ENCODE data around the gene TMEM94.

TMEM94 gene

DNA sequence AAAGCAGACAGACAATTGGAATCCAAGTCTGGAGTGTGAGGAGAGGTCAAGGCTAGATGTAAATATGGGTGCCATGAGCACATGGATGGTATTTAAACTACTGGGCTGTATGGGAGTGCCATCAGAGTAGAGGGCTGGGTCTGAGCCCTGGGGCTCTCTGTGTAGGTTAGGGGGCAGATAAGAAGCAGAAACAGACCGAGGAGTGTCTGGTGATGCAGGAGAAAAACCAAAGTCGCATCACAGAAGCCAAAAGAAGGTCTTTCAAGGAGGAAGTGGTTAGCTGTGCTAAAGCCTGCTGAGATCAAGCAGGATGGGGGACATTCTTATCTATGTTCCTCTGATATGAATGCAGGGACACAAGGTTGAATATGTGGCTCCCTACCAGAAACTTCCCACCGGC is 61.8 kb downstream of the TMEM94 start:
- H3K4me1 ChIP-seq (ENCODE audit: control insufficient read depth, insufficient read depth, low read length): no peaks in the 10 kb centered on the region
- TF ChIP-seq ZNF391 (tag by site-specific recombination; IDR thresholded peaks at IDR 0.05; ENCODE audit: borderline replicate concordance, low read depth) (no peak), ZNF157 (tag by site-specific recombination; IDR thresholded peaks at IDR 0.05) (no peak), ZXDB (tag by site-specific recombination; IDR thresholded peaks at IDR 0.05) (no peak), ZNF341 (tag by site-specific recombination; IDR thresholded peaks at IDR 0.05; ENCODE audit: low read depth) (no peak), ZNF274 (IDR thresholded peaks at IDR 0.05; ENCODE audit: low read length) (no peak), ZNF274 (tag by site-specific recombination; IDR thresholded peaks at IDR 0.05; ENCODE audit: borderline replicate concordance) (no peak)
- TF ChIP-seq, protein P1, sequence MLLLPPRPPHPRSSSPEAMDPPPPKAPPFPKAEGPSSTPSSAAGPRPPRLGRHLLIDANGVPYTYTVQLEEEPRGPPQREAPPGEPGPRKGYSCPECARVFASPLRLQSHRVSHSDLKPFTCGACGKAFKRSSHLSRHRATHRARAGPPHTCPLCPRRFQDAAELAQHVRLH (tag by site-specific recombination; IDR thresholded peaks at IDR 0.05): no peak
- no peak overlapping the region for H3K4me3 ChIP-seq (ENCODE audit: low read depth, low read length)
- CTCF ChIA-PET: interaction anchor here (0.6 to 3.3 kb wide), 6 partner anchors 14 to 870 kb away, joined by 3 to 20 read pairs (median 4); no protein-coding TSS in a partner anchor
- H3K36me3 ChIP-seq (ENCODE audit: control insufficient read depth in 2 of 2, insufficient read depth in 1 of 2, low read length in 2 of 2): peaks cover 14 to 55% of the 10 kb centered on the region in 2 experiments; a peak in 2 of 3 replicates
- no peaks in the 10 kb centered on the region for H3K9me3 ChIP-seq (ENCODE audit: control insufficient read depth, insufficient read depth, low read depth, low read length)
- H3K27ac ChIP-seq (ENCODE audit: extremely low read depth, low read depth, low read length): no peak overlapping the region
- POLR2A ChIA-PET: interaction anchor here (0.7 kb wide), 1 partner anchor 645 kb away, joined by 3 read pairs; the partner anchor contains the start of gene FDXR

DNA sequence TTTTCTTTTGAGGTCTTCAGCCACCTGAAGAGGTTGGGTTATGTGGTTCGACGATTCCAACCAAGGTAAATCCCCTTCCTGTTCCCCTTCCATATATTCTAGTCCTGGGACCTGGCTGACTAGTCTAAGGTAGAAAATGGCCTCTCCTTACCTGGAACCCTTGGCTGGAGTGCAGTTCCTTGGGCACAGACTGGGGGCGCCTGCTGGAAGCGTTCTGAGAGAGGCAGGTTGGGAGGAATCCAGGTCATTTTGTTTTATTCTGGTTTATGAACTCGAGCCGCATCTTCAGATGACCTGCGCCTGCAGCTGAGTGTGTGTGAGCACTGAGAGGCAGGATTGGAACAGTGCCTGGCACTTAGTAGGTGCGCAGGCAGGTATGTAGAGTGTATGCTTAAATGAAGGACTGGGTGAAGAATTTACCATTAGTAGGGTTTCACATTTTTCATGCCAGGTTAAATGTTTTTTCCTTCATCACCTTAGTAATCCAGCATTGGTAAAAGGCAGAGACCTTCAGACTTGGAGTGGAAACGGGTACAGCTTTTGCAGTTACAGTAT is 62.6 kb downstream of the TMEM94 start:
- Histone ChIP-seq H3K9me3 (ENCODE audit: control insufficient read depth, insufficient read depth, low read depth, low read length) (no peaks in the 10 kb centered on the region), H3K27ac (ENCODE audit: extremely low read depth, low read depth, low read length) (no peak overlapping the region), H3K36me3 (ENCODE audit: control insufficient read depth in 2 of 2, insufficient read depth in 1 of 2, low read length in 2 of 2) (peaks cover 13 to 55% of the 10 kb centered on the region in 2 experiments; a peak in 2 of 3 replicates), H3K4me1 (ENCODE audit: control insufficient read depth, insufficient read depth, low read length) (no peaks in the 10 kb centered on the region), H3K4me3 (ENCODE audit: low read depth, low read length) (no peak overlapping the region)
- ChIA-PET CTCF (interaction anchor here (0.6 to 3.3 kb wide), 7 partner anchors 14 to 869 kb away, joined by 3 to 20 read pairs (median 4); no protein-coding TSS in a partner anchor), POLR2A (interaction anchor here (1.4 kb wide), 1 partner anchor 13 kb away, joined by 3 read pairs; no protein-coding TSS in a partner anchor)
- TF ChIP-seq, protein P1 (tag by site-specific recombination; IDR thresholded peaks at IDR 0.05): no peak
- TF ChIP-seq, protein P2, sequence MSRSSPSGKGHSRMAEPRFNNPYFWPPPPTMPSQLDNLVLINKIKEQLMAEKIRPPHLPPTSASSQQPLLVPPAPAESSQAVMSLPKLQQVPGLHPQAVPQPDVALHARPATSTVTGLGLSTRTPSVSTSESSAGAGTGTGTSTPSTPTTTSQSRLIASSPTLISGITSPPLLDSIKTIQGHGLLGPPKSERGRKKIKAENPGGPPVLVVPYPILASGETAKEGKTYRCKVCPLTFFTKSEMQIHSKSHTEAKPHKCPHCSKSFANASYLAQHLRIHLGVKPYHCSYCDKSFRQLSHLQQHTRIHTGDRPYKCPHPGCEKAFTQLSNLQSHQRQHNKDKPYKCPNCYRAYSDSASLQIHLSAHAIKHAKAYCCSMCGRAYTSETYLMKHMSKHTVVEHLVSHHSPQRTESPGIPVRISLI (tag by site-specific recombination; IDR thresholded peaks at IDR 0.05): no peak
- TF ChIP-seq ZNF791 (tag by site-specific recombination; IDR thresholded peaks at IDR 0.05) (no peak), ZNF555 (tag by site-specific recombination; conservative IDR thresholded peaks at IDR 0.05) (no peak), ZNF2 (tag by site-specific recombination; IDR thresholded peaks at IDR 0.05) (no peak), ZNF114 (tag by site-specific recombination; IDR thresholded peaks at IDR 0.05) (no peak), KLF16 (tag by site-specific recombination; IDR thresholded peaks at IDR 0.05) (no peak), ZNF600 (tag by site-specific recombination; IDR thresholded peaks at IDR 0.05) (no peak), ZNF121 (tag by site-specific recombination; IDR thresholded peaks at IDR 0.05) (no peak), ZNF623 (tag by site-specific recombination; IDR thresholded peaks at IDR 0.05) (no peak), ZFHX2 (tag by site-specific recombination; conservative IDR thresholded peaks at IDR 0.05) (no peak), MEIS1 (CRISPR knock-in tag; IDR thresholded peaks at IDR 0.05; ENCODE audit: borderline replicate concordance) (no peak)
- TF ChIP-seq, protein P3, sequence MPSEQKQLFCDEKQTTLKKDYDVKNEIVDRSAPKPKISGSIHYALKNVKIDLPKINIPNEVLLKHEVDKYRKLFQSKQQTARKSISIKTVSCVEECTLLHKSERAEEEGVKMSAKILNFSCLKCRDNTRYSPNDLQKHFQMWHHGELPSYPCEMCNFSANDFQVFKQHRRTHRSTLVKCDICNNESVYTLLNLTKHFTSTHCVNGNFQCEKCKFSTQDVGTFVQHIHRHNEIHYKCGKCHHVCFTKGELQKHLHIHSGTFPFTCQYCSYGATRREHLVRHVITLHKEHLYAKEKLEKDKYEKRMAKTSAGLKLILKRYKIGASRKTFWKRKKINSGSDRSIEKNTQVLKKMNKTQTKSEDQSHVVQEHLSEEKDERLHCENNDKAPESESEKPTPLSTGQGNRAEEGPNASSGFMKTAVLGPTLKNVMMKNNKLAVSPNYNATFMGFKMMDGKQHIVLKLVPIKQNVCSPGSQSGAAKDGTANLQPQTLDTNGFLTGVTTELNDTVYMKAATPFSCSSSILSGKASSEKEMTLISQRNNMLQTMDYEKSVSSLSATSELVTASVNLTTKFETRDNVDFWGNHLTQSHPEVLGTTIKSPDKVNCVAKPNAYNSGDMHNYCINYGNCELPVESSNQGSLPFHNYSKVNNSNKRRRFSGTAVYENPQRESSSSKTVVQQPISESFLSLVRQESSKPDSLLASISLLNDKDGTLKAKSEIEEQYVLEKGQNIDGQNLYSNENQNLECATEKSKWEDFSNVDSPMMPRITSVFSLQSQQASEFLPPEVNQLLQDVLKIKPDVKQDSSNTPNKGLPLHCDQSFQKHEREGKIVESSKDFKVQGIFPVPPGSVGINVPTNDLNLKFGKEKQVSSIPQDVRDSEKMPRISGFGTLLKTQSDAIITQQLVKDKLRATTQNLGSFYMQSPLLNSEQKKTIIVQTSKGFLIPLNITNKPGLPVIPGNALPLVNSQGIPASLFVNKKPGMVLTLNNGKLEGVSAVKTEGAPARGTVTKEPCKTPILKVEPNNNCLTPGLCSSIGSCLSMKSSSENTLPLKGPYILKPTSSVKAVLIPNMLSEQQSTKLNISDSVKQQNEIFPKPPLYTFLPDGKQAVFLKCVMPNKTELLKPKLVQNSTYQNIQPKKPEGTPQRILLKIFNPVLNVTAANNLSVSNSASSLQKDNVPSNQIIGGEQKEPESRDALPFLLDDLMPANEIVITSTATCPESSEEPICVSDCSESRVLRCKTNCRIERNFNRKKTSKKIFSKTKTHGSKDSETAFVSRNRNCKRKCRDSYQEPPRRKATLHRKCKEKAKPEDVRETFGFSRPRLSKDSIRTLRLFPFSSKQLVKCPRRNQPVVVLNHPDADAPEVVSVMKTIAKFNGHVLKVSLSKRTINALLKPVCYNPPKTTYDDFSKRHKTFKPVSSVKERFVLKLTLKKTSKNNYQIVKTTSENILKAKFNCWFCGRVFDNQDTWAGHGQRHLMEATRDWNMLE (tag by site-specific recombination; conservative IDR thresholded peaks at IDR 0.05; ENCODE audit: low read depth): no peak
- TF ChIP-seq, protein P4, sequence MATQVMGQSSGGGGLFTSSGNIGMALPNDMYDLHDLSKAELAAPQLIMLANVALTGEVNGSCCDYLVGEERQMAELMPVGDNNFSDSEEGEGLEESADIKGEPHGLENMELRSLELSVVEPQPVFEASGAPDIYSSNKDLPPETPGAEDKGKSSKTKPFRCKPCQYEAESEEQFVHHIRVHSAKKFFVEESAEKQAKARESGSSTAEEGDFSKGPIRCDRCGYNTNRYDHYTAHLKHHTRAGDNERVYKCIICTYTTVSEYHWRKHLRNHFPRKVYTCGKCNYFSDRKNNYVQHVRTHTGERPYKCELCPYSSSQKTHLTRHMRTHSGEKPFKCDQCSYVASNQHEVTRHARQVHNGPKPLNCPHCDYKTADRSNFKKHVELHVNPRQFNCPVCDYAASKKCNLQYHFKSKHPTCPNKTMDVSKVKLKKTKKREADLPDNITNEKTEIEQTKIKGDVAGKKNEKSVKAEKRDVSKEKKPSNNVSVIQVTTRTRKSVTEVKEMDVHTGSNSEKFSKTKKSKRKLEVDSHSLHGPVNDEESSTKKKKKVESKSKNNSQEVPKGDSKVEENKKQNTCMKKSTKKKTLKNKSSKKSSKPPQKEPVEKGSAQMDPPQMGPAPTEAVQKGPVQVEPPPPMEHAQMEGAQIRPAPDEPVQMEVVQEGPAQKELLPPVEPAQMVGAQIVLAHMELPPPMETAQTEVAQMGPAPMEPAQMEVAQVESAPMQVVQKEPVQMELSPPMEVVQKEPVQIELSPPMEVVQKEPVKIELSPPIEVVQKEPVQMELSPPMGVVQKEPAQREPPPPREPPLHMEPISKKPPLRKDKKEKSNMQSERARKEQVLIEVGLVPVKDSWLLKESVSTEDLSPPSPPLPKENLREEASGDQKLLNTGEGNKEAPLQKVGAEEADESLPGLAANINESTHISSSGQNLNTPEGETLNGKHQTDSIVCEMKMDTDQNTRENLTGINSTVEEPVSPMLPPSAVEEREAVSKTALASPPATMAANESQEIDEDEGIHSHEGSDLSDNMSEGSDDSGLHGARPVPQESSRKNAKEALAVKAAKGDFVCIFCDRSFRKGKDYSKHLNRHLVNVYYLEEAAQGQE (tag by site-specific recombination; IDR thresholded peaks at IDR 0.05): no peak
